Measurements from ENCODE around the gene CEBPG.

The CEBPG gene

GRCh38 chr19:33426621-33427361 is 53.3 kb downstream of the CEBPG start:
- DNase-seq: peak; percentile 93

GRCh38 chr19:33427801-33428626 is 54.5 kb downstream of the CEBPG start:
- no peak for DNase-seq

GRCh38 chr19:33428627-33429125 is 55.2 kb downstream of the CEBPG start:
- no peak for DNase-seq

- no peak for DNase-seq
These were observed 56.6 kb downstream of the CEBPG start for GRCh38 chr19:33429891-33430673.

- peak; percentile 52 for DNase-seq
These were observed 57.3 kb downstream of the CEBPG start for GRCh38 chr19:33430674-33431277.

GRCh38 chr19:33432015-33432414 is 58.5 kb downstream of the CEBPG start:
- DNase-seq: no peak
